Measurements from ENCODE around the gene BUB1. TPM values are rescaled to one million over a fixed set of nuclear protein-coding genes. Genes with fewer than 3 reads are reported as not detected.
"Not testable (repeated sequence)": the region's sequence is repeated elsewhere in the genome, so short reads cannot be mapped to it uniquely, and the experiment has no call there.

BUB1 gene
- total RNA-seq, 1 donor from 2014 or later: 3.4 TPM

DNA sequence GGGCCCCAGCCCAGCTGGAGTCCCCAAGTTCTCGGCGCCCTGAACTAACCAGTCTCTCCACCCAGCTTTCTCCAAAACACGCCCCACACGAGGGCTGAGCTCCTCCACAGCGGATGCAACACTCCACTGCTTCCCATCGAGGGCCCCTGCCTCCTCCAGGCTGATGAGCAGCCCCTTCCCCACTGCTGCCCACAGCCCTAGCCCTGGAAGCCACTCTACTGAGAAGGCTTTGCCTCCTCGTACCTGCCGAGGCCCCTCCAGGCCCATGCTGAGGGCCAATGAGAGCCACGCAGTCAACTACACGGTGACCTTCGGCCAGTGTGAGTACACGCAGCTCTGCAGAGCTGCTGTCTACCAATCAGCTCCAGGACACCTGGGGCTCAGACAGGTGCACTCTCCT is 72.8 kb downstream of the BUB1 start:
- not testable (repeated sequence) for DNase-seq (ENCODE audit: low read depth in 2 of 2)

DNA sequence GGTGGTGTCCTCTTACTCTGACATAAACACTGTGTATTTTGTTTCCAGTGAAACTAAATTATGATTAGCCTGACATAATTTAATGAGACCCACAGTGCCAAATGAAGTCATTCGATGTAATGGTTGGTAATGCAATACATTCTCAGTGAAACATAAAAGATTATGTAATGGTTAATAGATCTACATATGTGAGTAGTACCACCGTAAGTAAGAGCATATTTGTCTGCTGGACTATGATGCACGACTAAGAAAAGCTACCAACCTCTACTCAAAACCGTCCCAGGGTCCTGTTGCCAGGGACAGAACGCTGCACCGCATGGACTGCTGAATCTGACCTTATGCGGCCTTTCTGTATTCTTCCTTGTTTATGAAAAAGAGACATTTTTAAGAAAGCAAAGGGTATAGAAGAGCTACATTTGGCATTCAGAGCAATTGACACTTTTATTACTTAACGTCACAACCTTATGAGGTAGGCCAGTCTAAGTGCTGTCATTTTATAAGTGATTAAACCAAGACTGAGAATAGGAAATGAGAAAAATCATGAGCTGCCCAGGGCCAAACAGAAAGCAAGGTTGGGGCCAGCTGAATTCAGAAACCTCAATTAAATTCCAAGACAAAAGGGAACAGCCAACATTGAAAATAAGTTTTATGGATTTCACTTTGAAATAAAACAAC is 73.8 kb downstream of the BUB1 start:
- not testable (repeated sequence) for DNase-seq (ENCODE audit: low read depth in 2 of 2)

DNA sequence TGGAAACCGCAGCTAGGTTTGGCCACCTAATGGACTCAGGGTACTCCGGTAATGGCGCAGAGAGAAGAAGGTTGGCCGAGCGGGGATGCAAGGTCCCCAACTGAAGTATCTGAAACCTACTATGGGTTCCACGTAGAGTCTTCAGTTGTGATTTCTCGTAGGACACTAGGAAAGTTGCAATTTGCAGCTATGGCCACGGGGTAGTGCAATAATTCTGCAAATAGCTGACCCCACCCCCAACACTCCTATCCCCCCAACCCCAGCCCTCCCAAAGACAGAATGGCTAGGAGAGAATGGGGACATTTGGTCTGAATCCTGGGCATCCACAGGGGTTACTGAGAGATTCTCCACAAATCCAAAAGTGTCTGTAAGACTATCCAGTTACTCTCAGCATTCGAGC is 75.7 kb downstream of the BUB1 start:
- not testable (repeated sequence) for DNase-seq (ENCODE audit: low read depth in 2 of 2)

DNA sequence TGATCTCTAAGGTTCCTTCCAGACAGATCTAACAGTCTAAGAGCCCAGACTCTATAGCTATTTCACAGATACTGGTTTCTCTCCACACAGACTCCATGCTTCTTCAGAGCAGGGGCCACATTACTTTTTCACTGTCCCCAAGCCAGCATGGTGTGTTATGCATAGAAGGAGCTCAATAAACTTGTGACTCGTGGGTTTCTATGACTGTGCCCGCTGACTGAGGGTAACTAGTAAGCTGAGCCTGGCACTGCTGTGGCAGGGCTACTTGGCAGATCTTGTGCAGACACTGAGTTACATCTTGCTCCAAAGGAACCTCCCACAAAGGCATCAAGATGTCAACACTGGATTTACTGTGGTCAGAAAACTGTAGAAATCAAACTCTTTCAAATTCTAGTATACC is 85.9 kb downstream of the BUB1 start:
- DNase-seq (ENCODE audit: low read depth in 2 of 2): not testable (repeated sequence)

DNA sequence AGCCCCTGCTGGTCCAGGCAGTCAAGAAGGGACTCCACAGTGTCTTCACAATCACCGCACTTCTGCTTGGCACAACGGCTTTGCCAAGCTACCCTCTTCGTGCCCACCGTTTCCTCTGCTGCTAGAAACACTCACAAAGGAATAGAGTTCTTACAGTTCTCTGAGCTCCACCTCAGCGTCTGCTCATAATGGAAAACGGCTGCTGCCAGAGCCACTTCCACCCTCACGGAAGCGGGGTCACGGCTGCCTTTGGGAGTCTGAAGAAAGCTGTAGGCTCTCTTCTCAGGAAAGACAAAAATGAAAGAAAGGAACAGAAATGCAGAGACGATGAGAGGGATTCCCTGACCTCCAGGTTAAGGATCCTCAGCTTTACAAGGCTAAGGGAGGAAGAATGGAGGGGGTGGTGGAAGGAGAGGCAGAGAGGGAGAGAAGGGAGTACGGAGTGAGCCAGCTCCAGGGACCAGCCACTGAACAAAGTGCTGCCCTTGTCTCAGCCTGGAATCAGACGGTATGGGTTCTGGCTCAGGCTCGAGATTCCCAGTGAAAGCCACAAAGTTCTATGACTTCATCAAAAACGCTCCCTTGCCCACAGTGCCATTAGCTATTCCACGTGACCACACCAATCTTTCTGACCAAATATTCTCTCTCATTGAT is 88.1 kb downstream of the BUB1 start:
- DNase-seq (ENCODE audit: low read depth in 2 of 2): not testable (repeated sequence)

DNA sequence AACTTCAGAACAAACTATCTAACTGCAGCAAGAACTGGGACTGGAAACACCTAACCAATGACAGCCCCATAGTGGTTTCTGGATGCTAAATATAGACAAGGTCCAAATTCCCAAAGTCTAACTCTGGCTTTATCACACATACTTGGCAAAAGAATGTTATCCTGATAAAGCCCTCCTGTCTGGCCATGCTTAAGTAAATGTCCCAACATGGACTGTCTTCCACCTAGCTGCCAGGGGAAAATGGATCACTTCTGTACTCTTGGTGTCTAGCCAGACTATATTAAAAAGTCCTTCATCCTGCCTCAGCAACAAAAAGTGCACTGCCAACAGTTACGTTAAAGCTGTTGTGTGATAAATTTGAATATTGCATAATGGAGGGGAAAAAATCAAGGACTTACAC is 89.3 kb downstream of the BUB1 start:
- not testable (repeated sequence) for DNase-seq (ENCODE audit: low read depth in 2 of 2)

Other genes starting within 250 kb of the BUB1 start
- gene LIMS4, start 205.2 kb downstream of the BUB1 start, total RNA-seq: 28.5 and 47.8 TPM in 2 replicates
- 21.1 and 32.3 TPM in 2 replicates for gene RGPD6, start 100.8 kb downstream of the BUB1 start, total RNA-seq
- not detected in 2 replicates for gene ACOXL, start 54.5 kb upstream of the BUB1 start, total RNA-seq

All from lung microvascular endothelial cell (primary cell).